WTC11 (cell line): ENCODE data around the gene BEND5. TPM values are rescaled to one million over a fixed set of nuclear protein-coding genes. Genes with fewer than 3 reads are reported as not detected.

Source experiments
- ATAC-seq: fragments of 200-7000 bp; cut with Tn5 transposase; 2 replicates; pipeline ENCODE4 v1.10.0; 2021; ENCODE audit warnings: mild to moderate bottlenecking, moderate library complexity
- Bru-seq: library from RNA; stranded (reverse); fragments of 400-500 nt; gene quantifications from one replicate; lab custom pipeline; 2021; lab: Mats Ljungman, UMichigan
- CTCF ChIA-PET: fragments of 300-600 bp; sonication (Branson Sonifier 250); formaldehyde crosslinking; loops from one replicate; lab custom pipeline; 2021; ENCODE audit warnings: antibody characterized with exemption; lab: Charles Lee
- POLR2A ChIA-PET: fragments of 350-600 bp; sonication (Branson Sonifier 250); formaldehyde crosslinking; loops from one replicate; lab custom pipeline; 2021; ENCODE audit warnings: antibody characterized with exemption; lab: Charles Lee
- DNase-seq: peaks from one replicate; pipeline ENCODE4 v3.0.0; 2021; ENCODE audit warnings: low spot score
- H3K27ac Mint-ChIP-seq: 2 replicates; pipeline ENCODE4 v1.8.0; 2021; ENCODE audit warnings: mixed read lengths
- H3K27me3 Mint-ChIP-seq: 2 replicates; pipeline ENCODE4 v1.8.0; 2021; ENCODE audit warnings: low read depth, mild to moderate bottlenecking, moderate library complexity, mixed read lengths
- H3K36me3 Mint-ChIP-seq: 2 replicates; pipeline ENCODE4 v1.8.0; 2021; ENCODE audit warnings: mixed read lengths
- H3K4me1 Mint-ChIP-seq: 2 replicates; pipeline ENCODE4 v1.8.0; 2022; ENCODE audit warnings: mixed read lengths
- H3K4me3 Mint-ChIP-seq: 2 replicates; pipeline ENCODE4 v1.8.0; 2021; ENCODE audit warnings: mild to moderate bottlenecking, moderate library complexity, mixed read lengths
- H3K9me3 Mint-ChIP-seq: 2 replicates; pipeline ENCODE4 v1.8.0; 2021; ENCODE audit warnings: mixed read lengths
- CBFB ChIP-seq: sonication (generic); formaldehyde crosslinking; IDR thresholded peaks from 2 replicates; pipeline ENCODE4 v1.8.1; 2022; ENCODE audit warnings: mild to moderate bottlenecking, low read depth, missing genetic modification reagents
- ESRRA ChIP-seq: sonication (generic); formaldehyde crosslinking; IDR thresholded peaks from 2 replicates; pipeline ENCODE4 v1.8.1; 2022; ENCODE audit warnings: mild to moderate bottlenecking, missing genetic modification reagents, borderline replicate concordance
- FOXP1 ChIP-seq: sonication (generic); formaldehyde crosslinking; IDR thresholded peaks from 2 replicates; pipeline ENCODE4 v1.8.0; 2022; ENCODE audit warnings: missing genetic modification reagents, mild to moderate bottlenecking, moderate library complexity, borderline replicate concordance
- GRHL2 ChIP-seq: fragments of 250-450 bp; sonication (Bioruptor Pico); IDR thresholded peaks from 2 replicates; pipeline ENCODE4 v1.8.0; 2022; ENCODE audit warnings: mild to moderate bottlenecking, moderate library complexity; ENCODE audit not compliant: insufficient replicate concordance, severe bottlenecking
- HMGA2 ChIP-seq: fragments of 250-450 bp; sonication (Bioruptor Pico); IDR thresholded peaks from 2 replicates; pipeline ENCODE4 v1.4.0; 2021; ENCODE audit warnings: mild to moderate bottlenecking, moderate library complexity
- HMGXB4 ChIP-seq: sonication (generic); formaldehyde crosslinking; IDR thresholded peaks from 2 replicates; pipeline ENCODE4 v1.8.1; 2023; ENCODE audit warnings: mild to moderate bottlenecking, moderate library complexity, missing genetic modification reagents
- NFE2L1 ChIP-seq: sonication (generic); formaldehyde crosslinking; IDR thresholded peaks from 2 replicates; pipeline ENCODE4 v1.8.1; 2023; ENCODE audit warnings: missing genetic modification reagents
- NR1H2 ChIP-seq: sonication (generic); formaldehyde crosslinking; IDR thresholded peaks from 2 replicates; pipeline ENCODE4 v1.9.0; 2021; ENCODE audit warnings: mild to moderate bottlenecking, moderate library complexity, missing genetic modification reagents
- NR2C2 ChIP-seq: sonication (generic); formaldehyde crosslinking; IDR thresholded peaks from 2 replicates; pipeline ENCODE4 v1.8.0; 2022; ENCODE audit warnings: mild to moderate bottlenecking, missing genetic modification reagents
- PRDM15 ChIP-seq: sonication (generic); formaldehyde crosslinking; IDR thresholded peaks from 2 replicates; pipeline ENCODE4 v1.8.0; 2022; ENCODE audit warnings: missing genetic modification reagents
- SOX15 ChIP-seq: fragments of 250-450 bp; sonication (Bioruptor Pico); IDR thresholded peaks from 2 replicates; pipeline ENCODE4 v1.9.0; 2021; ENCODE audit warnings: mild to moderate bottlenecking
- ZBTB21 ChIP-seq: sonication (generic); formaldehyde crosslinking; IDR thresholded peaks from 2 replicates; pipeline ENCODE4 v1.8.1; 2023; ENCODE audit warnings: mild to moderate bottlenecking, missing genetic modification reagents, borderline replicate concordance
- ZNF138 ChIP-seq: sonication (generic); formaldehyde crosslinking; conservative IDR thresholded peaks from 2 replicates; pipeline ENCODE4 v1.8.1; 2022; ENCODE audit warnings: mild to moderate bottlenecking, moderate library complexity, missing genetic modification reagents
- ZNF263 ChIP-seq: sonication (generic); formaldehyde crosslinking; IDR thresholded peaks from 2 replicates; pipeline ENCODE4 v1.8.1; 2022; ENCODE audit warnings: low read depth, mild to moderate bottlenecking, moderate library complexity, missing genetic modification reagents
- ZNF396 ChIP-seq: fragments of 250-450 bp; sonication (Bioruptor Pico); IDR thresholded peaks from 2 replicates; pipeline ENCODE4 v1.8.0; 2021; ENCODE audit warnings: mild to moderate bottlenecking, moderate library complexity, borderline replicate concordance
- long read RNA-seq, 3 experiments: library from RNA in 1 of 3; library from capped mRNA in 1 of 3; library from polyadenylated mRNA in 1 of 3; unstranded in 2 of 3; stranded (forward) in 1 of 3; transcript quantifications; one replicate each; pipeline ENCODE4 v2.0.0, GENCODE V29; 2021
- total RNA-seq: library from RNA; stranded (reverse); gene quantifications from 3 replicates; pipeline ENCODE4 v1.2.3, GENCODE V29; 2021
- TF ChIP-seq, protein P1 (sequence below): sonication (generic); formaldehyde crosslinking; IDR thresholded peaks from 2 replicates; pipeline ENCODE4 v1.8.1; 2023; ENCODE audit warnings: mild to moderate bottlenecking, missing genetic modification reagents, moderate library complexity
- TF ChIP-seq, protein P2 (sequence below): fragments of 250-450 bp; sonication (Bioruptor Pico); IDR thresholded peaks from 2 replicates; pipeline ENCODE4 v1.9.0; 2021; ENCODE audit warnings: mild to moderate bottlenecking, borderline replicate concordance
- TF ChIP-seq, protein P3 (sequence below): sonication (generic); formaldehyde crosslinking; IDR thresholded peaks from 2 replicates; pipeline ENCODE4 v1.8.1; 2023; ENCODE audit warnings: mild to moderate bottlenecking, missing genetic modification reagents
- TF ChIP-seq, protein P4 (sequence below): sonication (generic); formaldehyde crosslinking; IDR thresholded peaks from 2 replicates; pipeline ENCODE4 v1.8.1; 2022; ENCODE audit warnings: mild to moderate bottlenecking, moderate library complexity, missing genetic modification reagents

BEND5 gene
- total RNA-seq (4.8 to 5.9 TPM (median 4.9 TPM) in 3 replicates), Bru-seq, nascent RNA (percentile 60 among the genes with signal in this experiment)
- long read RNA-seq, experiment 1, transcript BEND5-201 (6 exons, 1,716 nt): major isoform, 8 of 16 reads
- long read RNA-seq, experiment 1, partial matches to known transcripts: 4 of 16 reads
- long read RNA-seq, experiment 1, other reads (novel, unspliced or antisense): 4 of 16 reads
- long read RNA-seq, experiment 2, partial matches to known transcripts: 1 of 9 reads
- long read RNA-seq, experiment 2, other reads (novel, unspliced or antisense): 2 of 9 reads
- long read RNA-seq, experiment 3, partial matches to known transcripts: 0 of 4 reads
- long read RNA-seq, experiment 3, other reads (novel, unspliced or antisense): 2 of 4 reads

- DNase-seq (peak; percentile 65), ATAC-seq (peak; percentile 57)
- peak within 1 kb of the TSS; percentile 97 for H3K4me3 Mint-ChIP-seq
- ChIA-PET CTCF (interaction anchor here (0.6 to 2.3 kb wide), 6 partner anchors 41 to 204 kb away, joined by 3 to 6 read pairs (median 4); no protein-coding TSS in a partner anchor), POLR2A (interaction anchor here (1.3 kb wide), 1 partner anchor 204 kb away, joined by 3 read pairs; no protein-coding TSS in a partner anchor)
- H3K27ac Mint-ChIP-seq: peak within 1 kb of the TSS; percentile 33; the same call in 1 of the 2 replicates
- TF ChIP-seq FOXP1 (CRISPR knock-in tag) (no peak), HMGXB4 (no peak), CBFB (CRISPR knock-in tag) (no peak), ZNF263 (CRISPR knock-in tag) (no peak), SOX15 (CRISPR knock-in tag) (no peak), NFE2L1 (CRISPR knock-in tag) (no peak), ZNF138 (CRISPR knock-in tag) (no peak), NR1H2 (CRISPR knock-in tag) (no peak), NR2C2 (CRISPR knock-in tag) (no peak), PRDM15 (no peak), ESRRA (CRISPR knock-in tag) (no peak), ZNF396 (CRISPR knock-in tag) (no peak), GRHL2 (CRISPR knock-in tag) (no peak), HMGA2 (CRISPR knock-in tag) (no peak), ZBTB21 (no peak)
- TF ChIP-seq, protein P1, sequence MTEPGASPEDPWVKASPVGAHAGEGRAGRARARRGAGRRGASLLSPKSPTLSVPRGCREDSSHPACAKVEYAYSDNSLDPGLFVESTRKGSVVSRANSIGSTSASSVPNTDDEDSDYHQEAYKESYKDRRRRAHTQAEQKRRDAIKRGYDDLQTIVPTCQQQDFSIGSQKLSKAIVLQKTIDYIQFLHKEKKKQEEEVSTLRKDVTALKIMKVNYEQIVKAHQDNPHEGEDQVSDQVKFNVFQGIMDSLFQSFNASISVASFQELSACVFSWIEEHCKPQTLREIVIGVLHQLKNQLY (CRISPR knock-in tag): no peak
- TF ChIP-seq, protein P2, sequence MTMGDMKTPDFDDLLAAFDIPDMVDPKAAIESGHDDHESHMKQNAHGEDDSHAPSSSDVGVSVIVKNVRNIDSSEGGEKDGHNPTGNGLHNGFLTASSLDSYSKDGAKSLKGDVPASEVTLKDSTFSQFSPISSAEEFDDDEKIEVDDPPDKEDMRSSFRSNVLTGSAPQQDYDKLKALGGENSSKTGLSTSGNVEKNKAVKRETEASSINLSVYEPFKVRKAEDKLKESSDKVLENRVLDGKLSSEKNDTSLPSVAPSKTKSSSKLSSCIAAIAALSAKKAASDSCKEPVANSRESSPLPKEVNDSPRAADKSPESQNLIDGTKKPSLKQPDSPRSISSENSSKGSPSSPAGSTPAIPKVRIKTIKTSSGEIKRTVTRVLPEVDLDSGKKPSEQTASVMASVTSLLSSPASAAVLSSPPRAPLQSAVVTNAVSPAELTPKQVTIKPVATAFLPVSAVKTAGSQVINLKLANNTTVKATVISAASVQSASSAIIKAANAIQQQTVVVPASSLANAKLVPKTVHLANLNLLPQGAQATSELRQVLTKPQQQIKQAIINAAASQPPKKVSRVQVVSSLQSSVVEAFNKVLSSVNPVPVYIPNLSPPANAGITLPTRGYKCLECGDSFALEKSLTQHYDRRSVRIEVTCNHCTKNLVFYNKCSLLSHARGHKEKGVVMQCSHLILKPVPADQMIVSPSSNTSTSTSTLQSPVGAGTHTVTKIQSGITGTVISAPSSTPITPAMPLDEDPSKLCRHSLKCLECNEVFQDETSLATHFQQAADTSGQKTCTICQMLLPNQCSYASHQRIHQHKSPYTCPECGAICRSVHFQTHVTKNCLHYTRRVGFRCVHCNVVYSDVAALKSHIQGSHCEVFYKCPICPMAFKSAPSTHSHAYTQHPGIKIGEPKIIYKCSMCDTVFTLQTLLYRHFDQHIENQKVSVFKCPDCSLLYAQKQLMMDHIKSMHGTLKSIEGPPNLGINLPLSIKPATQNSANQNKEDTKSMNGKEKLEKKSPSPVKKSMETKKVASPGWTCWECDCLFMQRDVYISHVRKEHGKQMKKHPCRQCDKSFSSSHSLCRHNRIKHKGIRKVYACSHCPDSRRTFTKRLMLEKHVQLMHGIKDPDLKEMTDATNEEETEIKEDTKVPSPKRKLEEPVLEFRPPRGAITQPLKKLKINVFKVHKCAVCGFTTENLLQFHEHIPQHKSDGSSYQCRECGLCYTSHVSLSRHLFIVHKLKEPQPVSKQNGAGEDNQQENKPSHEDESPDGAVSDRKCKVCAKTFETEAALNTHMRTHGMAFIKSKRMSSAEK (CRISPR knock-in tag): no peak
- TF ChIP-seq, protein P3, sequence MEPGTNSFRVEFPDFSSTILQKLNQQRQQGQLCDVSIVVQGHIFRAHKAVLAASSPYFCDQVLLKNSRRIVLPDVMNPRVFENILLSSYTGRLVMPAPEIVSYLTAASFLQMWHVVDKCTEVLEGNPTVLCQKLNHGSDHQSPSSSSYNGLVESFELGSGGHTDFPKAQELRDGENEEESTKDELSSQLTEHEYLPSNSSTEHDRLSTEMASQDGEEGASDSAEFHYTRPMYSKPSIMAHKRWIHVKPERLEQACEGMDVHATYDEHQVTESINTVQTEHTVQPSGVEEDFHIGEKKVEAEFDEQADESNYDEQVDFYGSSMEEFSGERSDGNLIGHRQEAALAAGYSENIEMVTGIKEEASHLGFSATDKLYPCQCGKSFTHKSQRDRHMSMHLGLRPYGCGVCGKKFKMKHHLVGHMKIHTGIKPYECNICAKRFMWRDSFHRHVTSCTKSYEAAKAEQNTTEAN (CRISPR knock-in tag): no peak
- TF ChIP-seq, protein P4, sequence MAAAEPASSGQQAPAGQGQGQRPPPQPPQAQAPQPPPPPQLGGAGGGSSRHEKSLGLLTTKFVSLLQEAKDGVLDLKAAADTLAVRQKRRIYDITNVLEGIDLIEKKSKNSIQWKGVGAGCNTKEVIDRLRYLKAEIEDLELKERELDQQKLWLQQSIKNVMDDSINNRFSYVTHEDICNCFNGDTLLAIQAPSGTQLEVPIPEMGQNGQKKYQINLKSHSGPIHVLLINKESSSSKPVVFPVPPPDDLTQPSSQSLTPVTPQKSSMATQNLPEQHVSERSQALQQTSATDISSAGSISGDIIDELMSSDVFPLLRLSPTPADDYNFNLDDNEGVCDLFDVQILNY (CRISPR knock-in tag): no peak
- no peaks in the 10 kb centered on the region for H3K9me3 Mint-ChIP-seq
- no peaks in the 10 kb centered on the region for H3K36me3 Mint-ChIP-seq
- peaks cover 6% of the 10 kb centered on the region for H3K27me3 Mint-ChIP-seq
- H3K4me1 Mint-ChIP-seq: peaks cover 10% of the 10 kb centered on the region; the same call in 1 of the 2 replicates
Measured at GRCh38 chr1:48776393-48777218, at the start of gene BEND5. Gene BEND5 (minus strand): TSS chr1:48776891. CDS start chr1:48776831, 60 bp downstream.
